HG03432 (cell line): Measurements from ENCODE around the gene DPP10.
"Not testable (repeated sequence)": the region's sequence is repeated elsewhere in the genome, so short reads cannot be mapped to it uniquely, and the experiment has no call there.

ENCODE experiments used
- ATAC-seq: cut with Tn5 transposase; IDR thresholded peaks from one replicate; pipeline ENCODE4 v1.9.1; 2021; ENCODE audit warnings: mild to moderate bottlenecking, moderate library complexity; ENCODE audit not compliant: unreplicated experiment

DPP10 gene

GRCh38 chr2:114935031-114935430 is 492.6 kb downstream of the DPP10 start:
- no peak for ATAC-seq

GRCh38 chr2:114937366-114937930 is 495.0 kb downstream of the DPP10 start:
- no peak for ATAC-seq

- ATAC-seq: no peak
Measured at GRCh38 chr2:114940785-114941458, 498.5 kb downstream of the DPP10 start.

- ATAC-seq: no peak
Measured at GRCh38 chr2:114949228-114949804, 506.9 kb downstream of the DPP10 start.

- no peak for ATAC-seq
Measured at GRCh38 chr2:114960389-114960788, 517.9 kb downstream of the DPP10 start.

- ATAC-seq: no peak
Measured at GRCh38 chr2:114962532-114962931, 520.1 kb downstream of the DPP10 start.

GRCh38 chr2:114968748-114969400 is 526.4 kb downstream of the DPP10 start:
- no peak for ATAC-seq

GRCh38 chr2:115004321-115004720 is 561.9 kb downstream of the DPP10 start:
- ATAC-seq: not testable (repeated sequence)

- no peak for ATAC-seq
Measured at GRCh38 chr2:115011721-115012120, 569.3 kb downstream of the DPP10 start.

GRCh38 chr2:115022013-115022412 is 579.6 kb downstream of the DPP10 start:
- ATAC-seq: not testable (repeated sequence)

- no peak for ATAC-seq
Measured at GRCh38 chr2:115034801-115035200, 592.4 kb downstream of the DPP10 start.

GRCh38 chr2:115036818-115037217 is 594.4 kb downstream of the DPP10 start:
- no peak for ATAC-seq

GRCh38 chr2:115057473-115057872 is 615.0 kb downstream of the DPP10 start:
- no peak for ATAC-seq

- ATAC-seq: no peak
Measured at GRCh38 chr2:115070002-115070401, 627.6 kb downstream of the DPP10 start.

- ATAC-seq: no peak
Measured at GRCh38 chr2:115071534-115071933, 629.1 kb downstream of the DPP10 start.

GRCh38 chr2:115075800-115076199 is 633.4 kb downstream of the DPP10 start:
- no peak for ATAC-seq

- no peak for ATAC-seq
Measured at GRCh38 chr2:115077626-115078025, 635.2 kb downstream of the DPP10 start.

GRCh38 chr2:115083225-115083624 is 640.8 kb downstream of the DPP10 start:
- no peak for ATAC-seq

GRCh38 chr2:115083711-115084110 is 641.3 kb downstream of the DPP10 start:
- no peak for ATAC-seq

GRCh38 chr2:115084446-115084845 is 642.0 kb downstream of the DPP10 start:
- no peak for ATAC-seq

- not testable (repeated sequence) for ATAC-seq
Measured at GRCh38 chr2:115086051-115086620, 643.7 kb downstream of the DPP10 start.

- ATAC-seq: no peak
Measured at GRCh38 chr2:115094441-115094840, 652.0 kb downstream of the DPP10 start.
